Stimulated activated CD4-positive, alpha-beta T cell treated with anti-CD3 and anti-CD28 coated beads, TNF-alpha, amount 100 ng/mL, for 4 hours (primary cell): ENCODE results near the gene MAN1B1.

Experiments
- DNase-seq, 3 experiments: peaks; one replicate each; pipeline ENCODE4 v3.0.0-alpha.2; 2020; ENCODE audit warnings: low read depth in 3 of 3

MAN1B1 gene

GRCh38 chr9:137068539-137069507, 18.0 kb upstream of the MAN1B1 start:
- DNase-seq, result no peak

- no peak for DNase-seq
These were observed 17.2 kb upstream of the MAN1B1 start for GRCh38 chr9:137069508-137070091.

- peak; percentile 59 to 67 (median 67) for DNase-seq
These were observed 16.4 kb upstream of the MAN1B1 start, which contains the start of gene SAPCD2 for GRCh38 chr9:137070201-137070905. SAPCD2 (minus strand) TSS chr9:137070557; CDS start chr9:137070460, 97 bp downstream.

GRCh38 chr9:137070906-137071275, 15.9 kb upstream of the MAN1B1 start:
- no peak for DNase-seq

- DNase-seq, result no peak
These were observed 15.5 kb upstream of the MAN1B1 start for GRCh38 chr9:137071282-137071681.

- DNase-seq, result no peak
These were observed 12.8 kb upstream of the MAN1B1 start for GRCh38 chr9:137073992-137074399.

GRCh38 chr9:137074657-137075274, 12.0 kb upstream of the MAN1B1 start:
- DNase-seq, result no peak

GRCh38 chr9:137075275-137075775, 11.5 kb upstream of the MAN1B1 start:
- no peak for DNase-seq

- no peak for DNase-seq
These were observed 10.2 kb upstream of the MAN1B1 start for GRCh38 chr9:137076636-137077009.

- DNase-seq, result no peak
These were observed 9.6 kb upstream of the MAN1B1 start, which contains the start of gene UAP1L1 for GRCh38 chr9:137077010-137077747. UAP1L1 (plus strand) TSS chr9:137077517; CDS start chr9:137077533, 16 bp downstream.

GRCh38 chr9:137077758-137078693, 8.8 kb upstream of the MAN1B1 start:
- no peak for DNase-seq

- DNase-seq, result no peak
These were observed 7.9 kb upstream of the MAN1B1 start for GRCh38 chr9:137078701-137079400.

GRCh38 chr9:137079401-137079787, 7.4 kb upstream of the MAN1B1 start:
- DNase-seq, result no peak

- no peak for DNase-seq
These were observed 6.3 kb upstream of the MAN1B1 start for GRCh38 chr9:137080260-137081122.

- DNase-seq, result no peak
These were observed 4.4 kb upstream of the MAN1B1 start for GRCh38 chr9:137082222-137082924.

- DNase-seq, result no peak
These were observed 3.9 kb upstream of the MAN1B1 start for GRCh38 chr9:137082925-137083290.

- DNase-seq, result no peak
These were observed 3.3 kb upstream of the MAN1B1 start for GRCh38 chr9:137083394-137084004.
